Gastroesophageal sphincter (tissue), 3 donors: Measurements from ENCODE around the gene ZNF333.

Source experiments
- POLR2A ChIP-seq, 2 donors: fragments of 450-650 bp; IDR thresholded peaks; one replicate each; pipeline ENCODE4 v1.6.1; 2017; ENCODE audit warnings: antibody characterized with exemption in 2 of 2, mild to moderate bottlenecking in 2 of 2, moderate library complexity in 1 of 2
- POLR2AphosphoS5 ChIP-seq: sonication (generic); formaldehyde crosslinking; IDR thresholded peaks from one replicate; pipeline ENCODE4 v1.6.1; 2017; ENCODE audit warnings: antibody characterized with exemption
- TF ChIP-seq, protein P1 (sequence below), 4 experiments: fragments of 200-600 bp in 2 of 4; fragments of 450-650 bp in 2 of 4; sonication (generic) in 1 of 4; IDR thresholded peaks; one replicate each; pipeline ENCODE4 v1.5.1; 2017 to 2019; ENCODE audit warnings: antibody characterized with exemption in 4 of 4, mild to moderate bottlenecking in 2 of 4, moderate library complexity in 2 of 4

DNA sequence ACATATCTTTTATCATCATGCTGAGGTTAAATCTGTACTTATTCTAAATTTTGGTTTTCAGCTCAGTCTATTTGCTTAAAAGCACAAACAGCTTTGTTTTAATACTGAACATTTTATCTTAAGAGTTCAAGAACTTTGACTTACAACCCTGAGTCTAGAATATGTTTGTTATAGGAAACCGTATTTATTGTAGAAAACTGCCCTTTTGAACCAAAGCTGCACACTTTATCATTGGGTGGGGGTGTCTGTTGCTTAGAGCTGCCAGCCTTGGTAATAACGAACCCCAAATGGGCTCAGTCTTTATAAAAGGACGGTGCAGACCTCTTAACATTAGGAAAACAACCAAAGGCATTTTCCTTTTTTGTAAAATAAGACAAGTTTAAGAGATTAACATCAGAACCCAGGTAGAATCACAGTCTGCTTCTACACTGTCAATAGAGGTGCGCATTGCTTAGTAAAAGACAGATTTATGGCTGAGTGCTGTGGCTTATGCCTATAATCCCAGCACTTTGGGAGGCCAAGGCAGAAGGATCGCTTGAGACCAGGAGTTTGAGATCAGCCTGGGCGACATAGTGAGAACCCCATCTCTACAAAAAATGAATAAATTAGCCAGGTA lies 29.9 kb upstream of the ZNF333 start:
- TF ChIP-seq, protein P1, sequence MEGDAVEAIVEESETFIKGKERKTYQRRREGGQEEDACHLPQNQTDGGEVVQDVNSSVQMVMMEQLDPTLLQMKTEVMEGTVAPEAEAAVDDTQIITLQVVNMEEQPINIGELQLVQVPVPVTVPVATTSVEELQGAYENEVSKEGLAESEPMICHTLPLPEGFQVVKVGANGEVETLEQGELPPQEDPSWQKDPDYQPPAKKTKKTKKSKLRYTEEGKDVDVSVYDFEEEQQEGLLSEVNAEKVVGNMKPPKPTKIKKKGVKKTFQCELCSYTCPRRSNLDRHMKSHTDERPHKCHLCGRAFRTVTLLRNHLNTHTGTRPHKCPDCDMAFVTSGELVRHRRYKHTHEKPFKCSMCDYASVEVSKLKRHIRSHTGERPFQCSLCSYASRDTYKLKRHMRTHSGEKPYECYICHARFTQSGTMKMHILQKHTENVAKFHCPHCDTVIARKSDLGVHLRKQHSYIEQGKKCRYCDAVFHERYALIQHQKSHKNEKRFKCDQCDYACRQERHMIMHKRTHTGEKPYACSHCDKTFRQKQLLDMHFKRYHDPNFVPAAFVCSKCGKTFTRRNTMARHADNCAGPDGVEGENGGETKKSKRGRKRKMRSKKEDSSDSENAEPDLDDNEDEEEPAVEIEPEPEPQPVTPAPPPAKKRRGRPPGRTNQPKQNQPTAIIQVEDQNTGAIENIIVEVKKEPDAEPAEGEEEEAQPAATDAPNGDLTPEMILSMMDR (IDR thresholded peaks at IDR 0.05): no peak
- no peak for TF ChIP-seq POLR2AphosphoS5
- TF ChIP-seq POLR2A (IDR thresholded peaks at IDR 0.05): no peak
